Ovary (tissue), 3 donors: ENCODE data around the gene PODXL2.

Experiments used
- CTCF ChIP-seq, 3 donors: fragments of 450-650 bp in 2 of 3; fragments of 200-600 bp in 1 of 3; IDR thresholded peaks; one replicate each; pipeline versions ENCODE4 v1.5.1 to v1.8.0; 2016 to 2022; ENCODE audit warnings: antibody characterized with exemption in 3 of 3, mild to moderate bottlenecking in 1 of 3
- POLR2A ChIP-seq: fragments of 450-650 bp; IDR thresholded peaks from one replicate; pipeline ENCODE4 v1.6.1; 2017; ENCODE audit warnings: antibody characterized with exemption, mild to moderate bottlenecking, moderate library complexity
- donor health status: DM: no; HTN: no; CAD: no.

DNA sequence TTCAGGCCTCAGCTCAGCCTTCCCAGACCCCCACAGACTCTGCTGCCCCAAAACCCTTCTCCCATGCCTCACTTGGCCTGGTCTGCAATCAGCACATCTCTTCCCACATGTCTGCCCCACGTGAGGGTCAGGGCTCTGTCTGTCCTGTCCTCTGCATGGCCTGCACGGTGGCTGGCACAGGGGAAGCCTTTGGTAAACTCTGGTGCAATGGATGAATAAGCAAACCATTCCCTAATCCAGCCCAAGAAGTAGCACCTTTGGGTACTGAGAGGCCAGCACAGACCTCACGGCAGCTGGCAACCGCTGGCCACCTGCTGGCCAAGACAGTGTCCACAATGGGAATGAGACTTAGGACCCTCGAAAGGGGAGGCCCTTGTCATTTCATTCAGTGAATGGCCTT, 71.4 kb downstream of the PODXL2 start:
- TF ChIP-seq CTCF (IDR thresholded peaks at IDR 0.05) (no peak), POLR2A (no peak)
